HEK293T (cell line): Measurements from ENCODE around the gene GDE1.

Source experiments
- BHLHE40 ChIP-seq: fragments of 450-650 bp; IDR thresholded peaks from 2 replicates; pipeline ENCODE4 v1.6.1; 2016; ENCODE audit warnings: mild to moderate bottlenecking, moderate library complexity, borderline replicate concordance
- ELF4 ChIP-seq: fragments of 450-650 bp; IDR thresholded peaks from 2 replicates; pipeline ENCODE4 v1.6.1; 2017; ENCODE audit warnings: antibody characterized with exemption
- FOXK2 ChIP-seq: fragments of 450-650 bp; IDR thresholded peaks from 2 replicates; pipeline ENCODE4 v1.6.1; 2016; ENCODE audit warnings: mild to moderate bottlenecking
- L3MBTL2 ChIP-seq: fragments of 450-650 bp; conservative IDR thresholded peaks from 2 replicates; pipeline ENCODE4 v1.6.1; 2016; ENCODE audit warnings: mild to moderate bottlenecking
- LEF1 ChIP-seq: fragments of 450-650 bp; IDR thresholded peaks from 2 replicates; pipeline ENCODE4 v1.6.1; 2017; ENCODE audit warnings: mild to moderate bottlenecking, borderline replicate concordance
- SP1 ChIP-seq: fragments of 450-650 bp; IDR thresholded peaks from 2 replicates; pipeline ENCODE4 v1.6.1; 2017
- SUZ12 ChIP-seq: fragments of 450-650 bp; IDR thresholded peaks from 2 replicates; pipeline ENCODE4 v1.6.1; 2016; ENCODE audit warnings: mild to moderate bottlenecking
- TARDBP ChIP-seq: fragments of 450-650 bp; IDR thresholded peaks from 2 replicates; pipeline ENCODE4 v1.6.1; 2016
- ZNF384 ChIP-seq: fragments of 450-650 bp; IDR thresholded peaks from 2 replicates; pipeline ENCODE4 v1.6.1; 2016

- TF ChIP-seq BHLHE40 (no peak), TARDBP (no peak), L3MBTL2 (no peak), SUZ12 (no peak), LEF1 (no peak), ELF4 (no peak), FOXK2 (no peak), ZNF384 (no peak), SP1 (no peak)
Observed at GRCh38 chr16:19563377-19563776, 41.5 kb upstream of the GDE1 start.
